ENCODE data around the gene ISL2. TPM values are rescaled to one million over a fixed set of nuclear protein-coding genes. Genes with fewer than 3 reads are reported as not detected.

Gene ISL2
- total RNA-seq, 2 experiments from 2014 or later = 0.54 to 0.82 TPM

GRCh38 chr15:76340803-76341365, 4.3 kb downstream of the ISL2 start:
- peak overlapping the region; percentile 71 for H3K4me3 Mint-ChIP-seq
- H3K4me1 Mint-ChIP-seq = peaks cover 58% of the 10 kb centered on the region
- peaks cover 13% of the 10 kb centered on the region for H3K36me3 Mint-ChIP-seq (ENCODE audit: low read depth)
- no peaks in the 10 kb centered on the region for H3K9me3 Mint-ChIP-seq
- POLR2A ChIA-PET = no interaction called here
- CTCF ChIA-PET = interaction anchor here (1.1 to 1.2 kb wide), 2 partner anchors 10 to 15 kb away, joined by 4 to 5 read pairs; no protein-coding TSS in a partner anchor
- no peak overlapping the region for H3K27ac Mint-ChIP-seq
- no peak for DNase-seq
- peaks cover 78% of the 10 kb centered on the region for H3K27me3 Mint-ChIP-seq

GRCh38 chr15:76341366-76342057, 4.9 kb downstream of the ISL2 start:
- H3K9me3 Mint-ChIP-seq = no peaks in the 10 kb centered on the region
- H3K4me1 Mint-ChIP-seq = peaks cover 55% of the 10 kb centered on the region
- peaks cover 13% of the 10 kb centered on the region for H3K36me3 Mint-ChIP-seq (ENCODE audit: low read depth)
- H3K27me3 Mint-ChIP-seq = peaks cover 78% of the 10 kb centered on the region
- POLR2A ChIA-PET = no interaction called here
- CTCF ChIA-PET = interaction anchor here (1.1 kb wide), 1 partner anchor 14 kb away, joined by 5 read pairs; no protein-coding TSS in a partner anchor
- no peak for DNase-seq
- peak overlapping the region; percentile 64 for H3K27ac Mint-ChIP-seq
- H3K4me3 Mint-ChIP-seq = peak overlapping the region; percentile 71

- H3K4me1 Mint-ChIP-seq = peaks cover 52% of the 10 kb centered on the region
- H3K36me3 Mint-ChIP-seq (ENCODE audit: low read depth) = peaks cover 13% of the 10 kb centered on the region
- H3K9me3 Mint-ChIP-seq = no peaks in the 10 kb centered on the region
- CTCF ChIA-PET = interaction anchor here (1.1 kb wide), 1 partner anchor 14 kb away, joined by 5 read pairs; no protein-coding TSS in a partner anchor
- peaks cover 76% of the 10 kb centered on the region for H3K27me3 Mint-ChIP-seq
- peak overlapping the region; percentile 52 for H3K4me3 Mint-ChIP-seq
- H3K27ac Mint-ChIP-seq = peak overlapping the region; percentile 60
- DNase-seq = no peak
- POLR2A ChIA-PET = no interaction called here
These were observed 5.4 kb downstream of the ISL2 start for GRCh38 chr15:76342058-76342381.

GRCh38 chr15:76342382-76343201, 6.0 kb downstream of the ISL2 start:
- H3K27ac Mint-ChIP-seq = peak overlapping the region; percentile 60
- no peaks in the 10 kb centered on the region for H3K9me3 Mint-ChIP-seq
- H3K4me1 Mint-ChIP-seq = peaks cover 47% of the 10 kb centered on the region
- H3K27me3 Mint-ChIP-seq = peaks cover 73% of the 10 kb centered on the region
- DNase-seq = no peak
- peak overlapping the region; percentile 52 for H3K4me3 Mint-ChIP-seq
- H3K36me3 Mint-ChIP-seq (ENCODE audit: low read depth) = peaks cover 12% of the 10 kb centered on the region
- CTCF ChIA-PET = no interaction called here
- POLR2A ChIA-PET = no interaction called here

GRCh38 chr15:76343313-76343996, 6.9 kb downstream of the ISL2 start:
- H3K4me1 Mint-ChIP-seq = peaks cover 47% of the 10 kb centered on the region
- no peak overlapping the region for H3K27ac Mint-ChIP-seq
- no peak for DNase-seq
- CTCF ChIA-PET = interaction anchor here (4.0 kb wide), 1 partner anchor 9 kb away, joined by 18 read pairs; the partner anchor contains the start of gene ISL2
- H3K4me3 Mint-ChIP-seq = no peak overlapping the region
- H3K36me3 Mint-ChIP-seq (ENCODE audit: low read depth) = peaks cover 16% of the 10 kb centered on the region
- peaks cover 79% of the 10 kb centered on the region for H3K27me3 Mint-ChIP-seq
- no peaks in the 10 kb centered on the region for H3K9me3 Mint-ChIP-seq
- POLR2A ChIA-PET = no interaction called here

- peak overlapping the region; percentile 33 for H3K27ac Mint-ChIP-seq
- no peak for DNase-seq
- ChIA-PET CTCF (interaction anchor here (1.1 to 4.0 kb wide), 4 partner anchors 10 to 15 kb away, joined by 3 to 18 read pairs (median 4); partner anchors contain the start of gene ISL2), POLR2A (no interaction called here)
- H3K27me3 Mint-ChIP-seq = peaks cover 70% of the 10 kb centered on the region
- peak overlapping the region; percentile 51 for H3K4me3 Mint-ChIP-seq
- H3K36me3 Mint-ChIP-seq (ENCODE audit: low read depth) = peaks cover 11% of the 10 kb centered on the region
- H3K9me3 Mint-ChIP-seq = no peaks in the 10 kb centered on the region
- peaks cover 33% of the 10 kb centered on the region for H3K4me1 Mint-ChIP-seq
These were observed 8.5 kb downstream of the ISL2 start for GRCh38 chr15:76344893-76345582.

- H3K9me3 Mint-ChIP-seq = no peaks in the 10 kb centered on the region
- no peak for DNase-seq
- H3K4me1 Mint-ChIP-seq = peaks cover 29% of the 10 kb centered on the region
- POLR2A ChIA-PET = no interaction called here
- peaks cover 11% of the 10 kb centered on the region for H3K36me3 Mint-ChIP-seq (ENCODE audit: low read depth)
- CTCF ChIA-PET = interaction anchor here (1.1 to 4.0 kb wide), 4 partner anchors 9 to 16 kb away, joined by 3 to 18 read pairs (median 4); partner anchors contain the start of gene ISL2
- H3K4me3 Mint-ChIP-seq = peak overlapping the region; percentile 51
- peak overlapping the region; percentile 33 for H3K27ac Mint-ChIP-seq
- H3K27me3 Mint-ChIP-seq = peaks cover 66% of the 10 kb centered on the region
These were observed 9.0 kb downstream of the ISL2 start for GRCh38 chr15:76345583-76345879.

- peak overlapping the region; percentile 33 for H3K27ac Mint-ChIP-seq
- ChIA-PET POLR2A (no interaction called here), CTCF (interaction anchor here (1.7 to 4.0 kb wide), 2 partner anchors 11 to 13 kb away, joined by 5 to 18 read pairs; partner anchors contain the start of gene ISL2)
- peak overlapping the region; percentile 51 for H3K4me3 Mint-ChIP-seq
- H3K36me3 Mint-ChIP-seq (ENCODE audit: low read depth) = peaks cover 11% of the 10 kb centered on the region
- peaks cover 62% of the 10 kb centered on the region for H3K27me3 Mint-ChIP-seq
- H3K9me3 Mint-ChIP-seq = no peaks in the 10 kb centered on the region
- peaks cover 24% of the 10 kb centered on the region for H3K4me1 Mint-ChIP-seq
- DNase-seq = no peak
These were observed 9.5 kb downstream of the ISL2 start for GRCh38 chr15:76345880-76346668.

GRCh38 chr15:76346669-76347481, 10.3 kb downstream of the ISL2 start:
- Mint-ChIP-seq H3K9me3 (no peaks in the 10 kb centered on the region), H3K27ac (no peak overlapping the region), H3K27me3 (peaks cover 58% of the 10 kb centered on the region), H3K4me1 (peaks cover 18% of the 10 kb centered on the region), H3K36me3 (ENCODE audit: low read depth) (peaks cover 11% of the 10 kb centered on the region), H3K4me3 (no peak overlapping the region)
- no peak for DNase-seq
- ChIA-PET CTCF (interaction anchor here (0.6 to 4.0 kb wide), 2 partner anchors 12 to 22 kb away, joined by 3 to 18 read pairs; partner anchors contain the start of gene ISL2), POLR2A (no interaction called here)

- ChIA-PET POLR2A (no interaction called here), CTCF (interaction anchor here (0.6 to 4.0 kb wide), 2 partner anchors 13 to 23 kb away, joined by 3 to 18 read pairs; partner anchors contain the start of gene ISL2)
- Mint-ChIP-seq H3K4me3 (no peak overlapping the region), H3K9me3 (no peaks in the 10 kb centered on the region), H3K4me1 (peaks cover 15% of the 10 kb centered on the region), H3K36me3 (ENCODE audit: low read depth) (peaks cover 11% of the 10 kb centered on the region), H3K27ac (no peak overlapping the region), H3K27me3 (peaks cover 54% of the 10 kb centered on the region)
- no peak for DNase-seq
These were observed 11.0 kb downstream of the ISL2 start for GRCh38 chr15:76347482-76348055.

Data from activated CD4-positive, alpha-beta T cell treated with anti-CD3 and anti-CD28 coated beads, Interleukin-2, amount 10 ng/mL, durations not matched to agents 7 days and 5 days (primary cell).